NCI-H1092 (cell line): ENCODE data around the gene TSHZ1.

Source experiments
- DNase-seq: peaks from one replicate; lab custom pipeline; 2025; lab: John Stamatoyannopoulos, UW

The TSHZ1 gene

GRCh38 chr18:75220551-75221355 lies 10.2 kb downstream of the TSHZ1 start:
- peak; percentile 40 for DNase-seq

GRCh38 chr18:75221397-75221796 lies 10.8 kb downstream of the TSHZ1 start:
- DNase-seq = no peak

- no peak for DNase-seq
Observed at GRCh38 chr18:75221897-75222296, 11.3 kb downstream of the TSHZ1 start.

GRCh38 chr18:75222407-75222806 lies 11.8 kb downstream of the TSHZ1 start:
- no peak for DNase-seq

- peak; percentile 84 for DNase-seq
Observed at GRCh38 chr18:75223687-75224347, 13.2 kb downstream of the TSHZ1 start.

- DNase-seq = no peak
Observed at GRCh38 chr18:75226286-75226955, 15.8 kb downstream of the TSHZ1 start.

GRCh38 chr18:75226956-75227316 lies 16.3 kb downstream of the TSHZ1 start:
- no peak for DNase-seq

- no peak for DNase-seq
Observed at GRCh38 chr18:75227535-75228296, 17.1 kb downstream of the TSHZ1 start.

- no peak for DNase-seq
Observed at GRCh38 chr18:75228967-75229366, 18.4 kb downstream of the TSHZ1 start.

- no peak for DNase-seq
Observed at GRCh38 chr18:75229437-75229836, 18.8 kb downstream of the TSHZ1 start.

GRCh38 chr18:75230163-75231052 lies 19.8 kb downstream of the TSHZ1 start:
- DNase-seq = no peak

GRCh38 chr18:75231053-75231406 lies 20.4 kb downstream of the TSHZ1 start:
- DNase-seq = no peak

- DNase-seq = no peak
Observed at GRCh38 chr18:75234901-75235300, 24.3 kb downstream of the TSHZ1 start.

- DNase-seq = no peak
Observed at GRCh38 chr18:75235896-75236295, 25.3 kb downstream of the TSHZ1 start.

- no peak for DNase-seq
Observed at GRCh38 chr18:75238100-75238499, 27.5 kb downstream of the TSHZ1 start.

GRCh38 chr18:75238786-75239185 lies 28.2 kb downstream of the TSHZ1 start:
- no peak for DNase-seq

- DNase-seq = no peak
Observed at GRCh38 chr18:75240433-75240832, 29.8 kb downstream of the TSHZ1 start.

GRCh38 chr18:75241705-75242104 lies 31.1 kb downstream of the TSHZ1 start:
- DNase-seq = no peak

GRCh38 chr18:75244351-75245313 lies 34.0 kb downstream of the TSHZ1 start:
- no peak for DNase-seq
